Thoracic aorta (tissue), 2 donors: Measurements from ENCODE around the gene GIT2. TPM values are rescaled to one million over a fixed set of nuclear protein-coding genes. Genes with fewer than 3 reads are reported as not detected.
"Not testable (repeated sequence)": the region's sequence is repeated elsewhere in the genome, so short reads cannot be mapped to it uniquely, and the experiment has no call there.

Experiments used
- ATAC-seq: fragments of 150-250 bp; one replicate; pipeline ENCODE4 v1.8.0; 2017; ENCODE audit warnings: low read depth; ENCODE audit not compliant: insufficient number of reproducible peaks, low FRiP score
- DNase-seq: peaks from one replicate; pipeline ENCODE4 v3.0.0-alpha.2; 2020; ENCODE audit warnings: low spot score
- H3K27ac ChIP-seq, 2 donors: fragments of 200-600 bp; sonication (generic); 1 replicate in 1 of 2; 2 replicates in 1 of 2; pipeline ENCODE4 v1.5.1; 2016; ENCODE audit warnings: mild to moderate bottlenecking in 2 of 2, moderate library complexity in 2 of 2
- H3K27me3 ChIP-seq: fragments of 200-600 bp; sonication (generic); replicated peaks from 2 replicates; pipeline ENCODE4 v1.6.0; 2016; ENCODE audit warnings: mild to moderate bottlenecking; ENCODE audit not compliant: insufficient read depth
- H3K36me3 ChIP-seq: fragments of 200-600 bp; sonication (generic); one replicate; pipeline ENCODE4 v1.5.1; 2016
- H3K4me1 ChIP-seq, 2 donors: fragments of 200-600 bp; sonication (generic); 1 replicate in 1 of 2; 2 replicates in 1 of 2; pipeline versions ENCODE4 v1.5.1 to v1.6.0; 2016; ENCODE audit warnings: low read depth in 2 of 2, mild to moderate bottlenecking in 1 of 2; ENCODE audit not compliant: control insufficient read depth in 1 of 2
- H3K4me3 ChIP-seq: fragments of 200-600 bp; sonication (generic); 2 replicates; pipeline ENCODE4 v1.5.1; 2016; ENCODE audit warnings: mild to moderate bottlenecking
- H3K9me3 ChIP-seq: fragments of 200-600 bp; sonication (generic); 2 replicates; pipeline ENCODE4 v1.5.1; 2016
- CTCF ChIP-seq: fragments of 200-600 bp; sonication (generic); IDR thresholded peaks from one replicate; pipeline ENCODE4 v1.5.1; 2019; ENCODE audit warnings: antibody characterized with exemption
- total RNA-seq, 2 donors: library from RNA; depleted of rRNA; stranded (reverse); fragments of >200 nt; gene quantifications; one replicate each; pipeline versions ENCODE4 v1.1.0 to v1.2.3, GENCODE V29; 2016

Gene GIT2
- total RNA-seq, 2 donors from 2014 or later: 45.2 to 71.5 TPM

GRCh38 chr12:109934026-109934425, 62.1 kb downstream of the GIT2 start:
- no peak overlapping the region for H3K27ac ChIP-seq
- ATAC-seq: no peak
- no peak for TF ChIP-seq CTCF
- no peaks in the 10 kb centered on the region for H3K27me3 ChIP-seq
- no peak for DNase-seq
- H3K36me3 ChIP-seq: peaks cover 48% of the 10 kb centered on the region
- H3K4me1 ChIP-seq: no peaks in the 10 kb centered on the region
- H3K9me3 ChIP-seq: no peaks in the 10 kb centered on the region
- no peak overlapping the region for H3K4me3 ChIP-seq

GRCh38 chr12:109932878-109933503, 63.2 kb downstream of the GIT2 start:
- peaks cover 42% of the 10 kb centered on the region for H3K36me3 ChIP-seq
- ATAC-seq (no peak), DNase-seq (no peak)
- H3K4me1 ChIP-seq: no peaks in the 10 kb centered on the region
- no peaks in the 10 kb centered on the region for H3K9me3 ChIP-seq
- no peak overlapping the region for H3K4me3 ChIP-seq
- H3K27ac ChIP-seq: no peak overlapping the region
- no peak for TF ChIP-seq CTCF
- H3K27me3 ChIP-seq: no peaks in the 10 kb centered on the region

- Histone ChIP-seq H3K36me3 (peaks cover 38% of the 10 kb centered on the region), H3K4me3 (no peak overlapping the region), H3K4me1 (no peaks in the 10 kb centered on the region), H3K27ac (no peak overlapping the region), H3K9me3 (no peaks in the 10 kb centered on the region), H3K27me3 (no peaks in the 10 kb centered on the region)
- ATAC-seq: no peak
- DNase-seq: no peak
- TF ChIP-seq CTCF: no peak
Measured at GRCh38 chr12:109931143-109931542, 65.0 kb downstream of the GIT2 start.

GRCh38 chr12:109930028-109930800, 66.0 kb downstream of the GIT2 start:
- no peak for TF ChIP-seq CTCF
- Histone ChIP-seq H3K27me3 (no peaks in the 10 kb centered on the region), H3K27ac (no peak overlapping the region), H3K4me1 (no peaks in the 10 kb centered on the region), H3K9me3 (no peaks in the 10 kb centered on the region), H3K36me3 (peaks cover 38% of the 10 kb centered on the region), H3K4me3 (no peak overlapping the region)
- ATAC-seq (no peak), DNase-seq (no peak)

- H3K36me3 ChIP-seq: peaks cover 38% of the 10 kb centered on the region
- H3K4me1 ChIP-seq, H3K4me3 ChIP-seq, H3K27ac ChIP-seq, ATAC-seq, DNase-seq, H3K27me3 ChIP-seq, H3K9me3 ChIP-seq: not testable (repeated sequence)
Measured at GRCh38 chr12:109929326-109929725, 66.8 kb downstream of the GIT2 start.
